Activated CD8-positive, alpha-beta T cell treated with anti-CD3 and anti-CD28 coated beads, Interleukin-2, amount 10 ng/mL, durations not matched to agents 7 days and 5 days (primary cell): ENCODE results near the gene IL27RA. TPM values are rescaled to one million over a fixed set of nuclear protein-coding genes. Genes with fewer than 3 reads are reported as not detected.
"Not testable (repeated sequence)": the region's sequence is repeated elsewhere in the genome, so short reads cannot be mapped to it uniquely, and the experiment has no call there.

Source experiments
- ATAC-seq: fragments of 150-1000 bp; cut with Tn5 transposase; one replicate; pipeline ENCODE4 v1.10.0; 2021; ENCODE audit warnings: moderate library complexity
- CTCF ChIA-PET: fragments of 350-600 bp; sonication (Branson Sonifier 250); formaldehyde crosslinking; loops from one replicate; lab custom pipeline; 2021; ENCODE audit warnings: antibody characterized with exemption; lab: Charles Lee
- POLR2A ChIA-PET: fragments of 350-600 bp; sonication (Branson Sonifier 250); formaldehyde crosslinking; loops from one replicate; lab custom pipeline; 2021; ENCODE audit warnings: antibody characterized with exemption; lab: Charles Lee
- DNase-seq: peaks from one replicate; pipeline ENCODE4 v3.0.0-alpha.2; 2020
- H3K27ac Mint-ChIP-seq: one replicate; pipeline ENCODE4 v1.8.0; 2021; ENCODE audit warnings: mild to moderate bottlenecking, mixed read lengths
- H3K27me3 Mint-ChIP-seq: one replicate; pipeline ENCODE4 v1.8.0; 2021; ENCODE audit warnings: low read depth, mixed read lengths
- H3K36me3 Mint-ChIP-seq: one replicate; pipeline ENCODE4 v1.8.0; 2021; ENCODE audit warnings: low read depth, mixed read lengths
- H3K4me1 Mint-ChIP-seq: one replicate; pipeline ENCODE4 v1.8.0; 2021; ENCODE audit warnings: low read depth, mixed read lengths
- H3K4me3 Mint-ChIP-seq: one replicate; pipeline ENCODE4 v1.8.0; 2021; ENCODE audit warnings: mild to moderate bottlenecking, mixed read lengths
- H3K9me3 Mint-ChIP-seq: one replicate; pipeline ENCODE4 v1.8.0; 2022; ENCODE audit warnings: mixed read lengths; ENCODE audit not compliant: insufficient read depth
- total RNA-seq, 2 experiments: library from RNA; stranded (reverse); gene quantifications; one replicate each; pipeline ENCODE4 v1.2.3, GENCODE V29; 2021

Gene IL27RA
- total RNA-seq, 2 experiments from 2014 or later = 39.7 to 39.8 TPM

DNA sequence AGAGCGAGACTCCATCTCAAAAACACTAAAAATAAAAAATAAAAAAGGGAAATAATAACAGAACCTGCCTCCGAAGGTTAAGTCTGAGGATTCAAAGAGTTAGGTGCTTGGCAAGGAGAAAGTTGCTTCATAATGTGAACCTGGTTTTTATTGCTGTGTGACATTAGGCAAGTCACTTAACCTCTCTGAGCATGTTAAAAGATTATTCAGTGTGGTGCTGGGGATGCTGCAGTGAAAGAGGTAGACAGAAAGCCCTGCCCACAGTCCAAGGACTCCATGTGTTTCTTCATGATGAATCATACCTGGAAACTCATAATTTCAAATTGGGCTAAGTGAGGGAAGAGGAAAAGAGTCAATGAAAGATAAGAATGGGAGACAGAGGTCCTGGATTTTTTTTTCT, 2.4 kb downstream of the IL27RA start:
- Mint-ChIP-seq H3K27me3 (peaks cover 2% of the 10 kb centered on the region), H3K4me1 (peaks cover 22% of the 10 kb centered on the region), H3K4me3 (peak overlapping the region; percentile 29), H3K27ac (peak overlapping the region; percentile 35), H3K36me3 (peaks cover 23% of the 10 kb centered on the region), H3K9me3 (no peaks in the 10 kb centered on the region)
- ATAC-seq (no peak), DNase-seq (no peak)
- ChIA-PET CTCF (interaction anchor here (1.1 to 1.4 kb wide), 2 partner anchors 14 to 25 kb away, joined by 3 to 4 read pairs; no protein-coding TSS in a partner anchor), POLR2A (interaction anchor here (0.5 to 1.0 kb wide), 2 partner anchors 50 to 290 kb away, joined by 3 read pairs; no protein-coding TSS in a partner anchor)

DNA sequence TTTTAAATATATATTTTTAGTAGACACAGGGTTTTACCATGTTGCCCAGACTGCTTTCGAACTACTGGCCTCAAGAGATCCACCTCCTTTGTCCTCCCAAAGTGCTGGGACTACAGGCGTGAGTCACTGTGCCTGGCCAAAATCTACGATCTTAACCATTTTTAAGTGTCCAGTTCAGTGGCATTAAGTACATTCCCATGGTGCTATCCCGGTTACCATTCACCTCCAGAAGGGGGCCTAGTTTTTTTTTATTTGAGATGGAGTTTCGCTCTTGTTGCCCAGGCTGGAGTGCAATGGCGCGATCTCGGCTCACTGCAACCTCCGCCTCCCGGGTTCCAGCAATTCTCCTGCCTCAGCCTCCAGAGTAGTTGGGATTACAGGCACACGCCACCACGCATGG, 3.6 kb downstream of the IL27RA start:
- POLR2A ChIA-PET, H3K9me3 Mint-ChIP-seq, ATAC-seq, H3K27me3 Mint-ChIP-seq, H3K27ac Mint-ChIP-seq, H3K4me3 Mint-ChIP-seq, DNase-seq: not testable (repeated sequence)
- peaks cover 22% of the 10 kb centered on the region for H3K4me1 Mint-ChIP-seq
- CTCF ChIA-PET = interaction anchor here (0.6 to 0.9 kb wide), 2 partner anchors 17 to 159 kb away, joined by 3 read pairs; no protein-coding TSS in a partner anchor
- peaks cover 31% of the 10 kb centered on the region for H3K36me3 Mint-ChIP-seq

DNA sequence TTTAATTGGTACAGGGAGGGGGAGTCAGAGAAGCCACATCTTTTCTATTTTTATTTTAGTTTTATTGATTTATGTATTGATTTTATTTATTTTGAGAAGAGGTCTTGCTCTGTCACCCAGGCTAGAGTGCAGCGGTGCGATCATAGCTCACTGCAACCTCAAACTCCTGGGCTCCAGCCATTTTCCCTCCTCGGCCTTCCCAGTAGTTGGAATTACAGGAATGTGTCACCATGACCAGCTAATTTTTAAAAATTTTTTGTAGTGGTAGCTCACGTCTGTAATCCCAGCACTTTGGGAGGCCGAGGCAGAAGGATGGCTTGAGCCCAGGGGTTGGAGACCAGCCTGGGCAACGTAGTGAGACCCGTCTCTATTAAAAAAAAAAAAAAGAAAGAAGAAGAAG, 4.1 kb downstream of the IL27RA start:
- Mint-ChIP-seq H3K4me1 (peaks cover 20% of the 10 kb centered on the region), H3K9me3 (no peaks in the 10 kb centered on the region), H3K27me3 (no peaks in the 10 kb centered on the region), H3K4me3 (no peak overlapping the region), H3K36me3 (peaks cover 36% of the 10 kb centered on the region), H3K27ac (no peak overlapping the region)
- ChIA-PET POLR2A (no interaction called here), CTCF (no interaction called here)
- DNase-seq (no peak), ATAC-seq (no peak)

DNA sequence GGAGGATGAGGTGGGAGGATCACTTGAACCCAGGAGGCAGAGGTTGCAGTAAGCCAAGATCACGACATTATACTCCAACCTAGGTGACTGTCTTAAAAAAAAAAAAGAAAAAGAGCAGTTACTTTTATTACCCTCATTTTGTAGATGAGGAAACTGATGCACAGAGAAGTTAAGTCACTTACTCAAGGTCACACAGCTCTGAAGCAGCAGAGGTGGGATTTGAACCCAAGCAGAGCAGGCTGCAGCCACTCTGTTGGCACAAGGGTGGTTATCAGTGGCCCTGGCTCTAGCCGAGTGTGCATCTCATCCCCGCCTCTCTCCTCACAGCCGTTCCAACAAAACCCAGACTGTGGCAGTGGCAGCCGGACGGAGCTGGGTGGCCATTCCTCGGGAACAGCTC, 7.6 kb downstream of the IL27RA start:
- CTCF ChIA-PET = interaction anchor here (1.2 to 1.7 kb wide), 2 partner anchors 9 to 20 kb away, joined by 3 to 4 read pairs; no protein-coding TSS in a partner anchor
- ATAC-seq (no peak), DNase-seq (no peak)
- H3K27ac Mint-ChIP-seq = peak overlapping the region; percentile 30
- no peak overlapping the region for H3K4me3 Mint-ChIP-seq
- H3K4me1 Mint-ChIP-seq = peaks cover 21% of the 10 kb centered on the region
- no peaks in the 10 kb centered on the region for H3K9me3 Mint-ChIP-seq
- POLR2A ChIA-PET = interaction anchor here (0.8 kb wide), 1 partner anchor 15 kb away, joined by 3 read pairs; no protein-coding TSS in a partner anchor
- peaks cover 43% of the 10 kb centered on the region for H3K36me3 Mint-ChIP-seq
- H3K27me3 Mint-ChIP-seq = no peaks in the 10 kb centered on the region

DNA sequence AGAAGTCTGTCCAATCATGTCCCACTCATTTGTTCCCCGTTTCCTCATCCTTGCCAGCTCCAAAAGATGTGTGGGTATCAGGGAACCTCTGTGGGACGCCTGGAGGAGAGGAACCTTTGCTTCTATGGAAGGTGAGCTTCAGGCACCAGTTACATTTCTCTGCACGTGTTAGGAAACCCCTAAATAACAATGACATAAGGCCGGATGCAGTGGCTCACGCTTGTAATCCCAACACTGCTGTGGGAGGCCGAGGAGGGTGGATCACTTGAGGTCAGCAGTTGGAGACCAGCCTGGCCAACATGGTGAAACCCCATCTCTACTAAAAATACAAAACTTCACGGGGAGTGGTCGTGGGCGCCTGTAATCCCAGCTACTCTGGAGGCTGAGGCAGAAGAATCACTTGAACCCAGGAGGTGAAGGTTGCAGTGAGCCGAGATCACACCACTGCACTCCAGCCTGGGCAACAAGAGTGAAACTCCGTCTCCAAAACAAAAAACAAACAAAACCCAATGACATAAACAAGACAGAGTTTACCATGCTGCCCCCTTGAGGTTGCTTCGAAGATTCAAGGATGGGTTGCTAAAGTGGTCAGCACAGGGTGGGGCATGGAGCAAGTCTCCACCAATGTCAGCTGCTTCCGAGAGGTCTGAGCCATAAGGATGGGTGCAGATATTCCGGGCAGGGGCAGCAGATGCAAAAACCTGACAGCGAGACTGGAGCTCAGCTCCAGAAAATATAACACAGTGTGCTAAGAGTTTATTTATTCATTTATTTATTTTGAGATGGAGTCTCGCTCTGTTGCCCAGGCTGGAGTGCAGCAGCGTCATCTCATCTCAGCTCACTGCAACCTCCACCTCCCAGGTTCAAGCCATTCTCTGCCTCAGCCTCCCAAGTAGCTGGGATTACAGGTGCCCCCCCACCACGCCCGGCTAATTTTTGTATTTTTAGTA, 11.4 kb downstream of the IL27RA start:
- not testable (repeated sequence) for H3K4me3 Mint-ChIP-seq, H3K9me3 Mint-ChIP-seq, H3K27me3 Mint-ChIP-seq
- H3K4me1 Mint-ChIP-seq = peaks cover 18% of the 10 kb centered on the region
- ATAC-seq (peak; percentile 86), DNase-seq (peak; percentile 67)
- peak overlapping the region; percentile 66 for H3K27ac Mint-ChIP-seq
- peaks cover 51% of the 10 kb centered on the region for H3K36me3 Mint-ChIP-seq
- ChIA-PET POLR2A (interaction anchor here (0.8 to 2.7 kb wide), 4 partner anchors 10 to 57 kb away, joined by 3 to 14 read pairs (median 4); partner anchors contain the start of genes IL27RA and RFX1), CTCF (interaction anchor here (0.8 to 3.9 kb wide), 14 partner anchors 10 to 164 kb away, joined by 3 to 23 read pairs (median 4); partner anchors contain the start of gene IL27RA)

DNA sequence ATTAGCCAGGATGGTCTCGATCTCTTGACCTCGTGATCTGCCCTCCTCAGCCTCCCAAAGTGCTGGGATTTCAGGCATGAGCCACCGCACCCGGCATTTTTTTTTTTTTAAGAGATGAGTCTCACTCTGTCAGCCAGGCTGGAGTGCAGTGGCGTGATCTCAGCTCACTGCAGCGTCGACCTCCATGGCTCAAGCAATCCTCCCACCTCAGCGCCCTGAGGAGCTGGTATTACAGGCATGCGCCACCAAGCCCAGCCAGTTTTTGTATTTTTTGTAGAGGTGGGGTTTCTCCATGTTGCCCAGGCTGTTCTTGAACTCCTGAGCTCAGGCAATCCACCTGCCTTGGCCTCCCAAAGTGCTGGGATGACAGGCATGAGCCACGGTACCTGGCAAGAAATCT, 16.3 kb downstream of the IL27RA start:
- not testable (repeated sequence) for H3K9me3 Mint-ChIP-seq, H3K27ac Mint-ChIP-seq, DNase-seq, H3K27me3 Mint-ChIP-seq, ATAC-seq, H3K4me3 Mint-ChIP-seq, H3K4me1 Mint-ChIP-seq
- POLR2A ChIA-PET = interaction anchor here (1.1 kb wide), 1 partner anchor 16 kb away, joined by 6 read pairs; the partner anchor contains the start of gene IL27RA
- CTCF ChIA-PET = interaction anchor here (0.6 to 4.3 kb wide), 24 partner anchors 8 to 181 kb away, joined by 3 to 36 read pairs (median 4); partner anchors contain the start of genes IL27RA and MISP3
- peaks cover 56% of the 10 kb centered on the region for H3K36me3 Mint-ChIP-seq

DNA sequence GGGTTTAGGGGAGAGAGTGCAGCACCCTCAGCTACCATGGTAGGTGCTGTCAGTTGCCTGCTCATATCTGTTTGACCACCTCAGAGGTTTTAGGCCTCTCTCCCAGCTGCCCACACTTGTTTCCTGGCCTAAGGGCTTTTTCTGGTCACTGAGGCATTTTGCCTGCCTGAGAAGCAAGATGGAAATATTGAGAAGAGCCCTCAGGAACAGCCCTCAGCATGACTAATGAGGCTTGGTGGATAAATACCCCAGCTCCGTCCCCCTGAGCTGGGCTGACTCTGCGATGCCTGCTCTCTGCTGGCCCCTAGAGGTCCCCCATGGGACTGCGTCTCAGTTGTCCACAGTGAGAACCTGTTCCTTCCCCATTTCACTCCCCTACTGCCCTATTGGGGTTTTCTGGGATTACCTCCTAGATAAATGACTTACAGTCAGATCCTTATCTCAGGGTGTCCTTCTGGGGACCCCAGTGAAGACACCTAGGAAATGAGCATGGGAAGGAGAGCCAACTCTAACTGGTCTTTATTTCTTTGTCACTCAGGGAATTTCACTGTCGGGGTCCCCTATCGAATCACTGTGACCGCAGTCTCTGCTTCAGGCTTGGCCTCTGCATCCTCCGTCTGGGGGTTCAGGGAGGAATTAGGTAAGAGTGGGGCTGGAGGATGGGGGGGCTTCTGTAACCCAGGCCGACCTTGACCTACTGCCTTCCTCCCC, 17.0 kb downstream of the IL27RA start:
- peaks cover 58% of the 10 kb centered on the region for H3K36me3 Mint-ChIP-seq
- peaks cover 7% of the 10 kb centered on the region for H3K4me1 Mint-ChIP-seq
- no peaks in the 10 kb centered on the region for H3K9me3 Mint-ChIP-seq
- H3K27ac Mint-ChIP-seq = no peak overlapping the region
- ATAC-seq (peak; percentile 71), DNase-seq (peak; percentile 78)
- H3K4me3 Mint-ChIP-seq = no peak overlapping the region
- ChIA-PET POLR2A (interaction anchor here (0.6 to 1.1 kb wide), 2 partner anchors 17 to 465 kb away, joined by 6 to 8 read pairs; partner anchors contain the start of gene IL27RA), CTCF (interaction anchor here (0.6 to 4.3 kb wide), 26 partner anchors 8 to 706 kb away, joined by 3 to 36 read pairs (median 4); partner anchors contain the start of genes IL27RA and MISP3)
- no peaks in the 10 kb centered on the region for H3K27me3 Mint-ChIP-seq

DNA sequence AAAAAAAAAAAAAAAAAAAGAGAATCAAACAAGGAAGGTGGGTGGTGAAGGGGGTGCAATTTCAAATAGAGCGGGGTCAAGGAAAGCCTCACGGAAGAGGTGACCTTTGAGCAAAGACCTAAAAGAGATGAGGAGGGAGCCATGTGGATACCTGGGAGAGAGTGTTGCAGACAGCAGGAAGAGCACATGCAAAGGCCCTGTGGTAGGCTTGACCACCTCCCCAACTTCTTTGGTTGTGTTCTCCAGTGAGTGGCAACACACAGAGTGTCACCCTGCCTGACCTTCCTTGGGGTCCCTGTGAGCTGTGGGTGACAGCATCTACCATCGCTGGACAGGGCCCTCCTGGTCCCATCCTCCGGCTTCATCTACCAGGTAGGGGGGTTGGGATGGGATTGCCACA, 18.9 kb downstream of the IL27RA start:
- Mint-ChIP-seq H3K36me3 (peaks cover 55% of the 10 kb centered on the region), H3K4me3 (no peak overlapping the region), H3K27ac (no peak overlapping the region), H3K27me3 (peaks cover 4% of the 10 kb centered on the region), H3K4me1 (peaks cover 7% of the 10 kb centered on the region), H3K9me3 (no peaks in the 10 kb centered on the region)
- CTCF ChIA-PET = interaction anchor here (4.3 kb wide), 1 partner anchor 9 kb away, joined by 36 read pairs; no protein-coding TSS in a partner anchor
- ATAC-seq = no peak
- POLR2A ChIA-PET = no interaction called here
- no peak for DNase-seq

DNA sequence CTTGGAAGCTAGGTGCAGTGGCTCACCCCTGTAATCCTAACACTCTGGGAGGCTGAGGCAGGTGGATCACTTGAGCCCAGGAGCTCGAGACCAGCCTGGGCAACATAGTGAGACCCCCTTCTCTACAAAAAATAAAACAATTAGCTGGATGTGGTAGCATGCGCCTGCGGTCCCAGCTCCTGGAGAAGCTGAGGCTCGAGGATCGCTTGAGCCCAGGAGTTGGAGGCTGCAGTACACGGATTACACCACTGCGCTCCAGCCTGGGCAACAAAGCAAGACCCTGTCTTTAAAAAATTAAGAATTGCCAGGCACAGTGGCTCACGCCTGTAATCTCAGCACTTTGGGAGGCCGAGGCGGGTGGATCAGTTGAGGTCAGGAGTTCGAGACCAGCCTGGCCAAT, 19.4 kb downstream of the IL27RA start:
- H3K4me3 Mint-ChIP-seq, DNase-seq, H3K27ac Mint-ChIP-seq, H3K9me3 Mint-ChIP-seq, H3K27me3 Mint-ChIP-seq, POLR2A ChIA-PET, ATAC-seq, H3K4me1 Mint-ChIP-seq: not testable (repeated sequence)
- peaks cover 53% of the 10 kb centered on the region for H3K36me3 Mint-ChIP-seq
- CTCF ChIA-PET = interaction anchor here (4.3 kb wide), 1 partner anchor 9 kb away, joined by 36 read pairs; no protein-coding TSS in a partner anchor

DNA sequence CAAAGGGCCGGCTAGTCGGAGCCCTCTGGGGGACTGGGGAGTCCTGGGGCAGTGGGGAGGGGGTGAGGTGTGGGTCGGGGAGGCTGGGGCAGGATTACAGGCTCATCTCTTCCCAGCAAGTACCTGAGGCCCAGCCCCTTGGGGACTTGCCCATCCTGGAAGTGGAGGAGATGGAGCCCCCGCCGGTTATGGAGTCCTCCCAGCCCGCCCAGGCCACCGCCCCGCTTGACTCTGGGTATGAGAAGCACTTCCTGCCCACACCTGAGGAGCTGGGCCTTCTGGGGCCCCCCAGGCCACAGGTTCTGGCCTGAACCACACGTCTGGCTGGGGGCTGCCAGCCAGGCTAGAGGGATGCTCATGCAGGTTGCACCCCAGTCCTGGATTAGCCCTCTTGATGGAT, 20.4 kb downstream of the IL27RA start:
- H3K27ac Mint-ChIP-seq = no peak overlapping the region
- no peaks in the 10 kb centered on the region for H3K9me3 Mint-ChIP-seq
- DNase-seq = no peak
- no peak for ATAC-seq
- CTCF ChIA-PET = interaction anchor here (1.0 to 4.3 kb wide), 2 partner anchors 8 to 17 kb away, joined by 3 to 36 read pairs; no protein-coding TSS in a partner anchor
- H3K36me3 Mint-ChIP-seq = peaks cover 45% of the 10 kb centered on the region
- POLR2A ChIA-PET = no interaction called here
- H3K4me1 Mint-ChIP-seq = peaks cover 7% of the 10 kb centered on the region
- peaks cover 9% of the 10 kb centered on the region for H3K27me3 Mint-ChIP-seq
- no peak overlapping the region for H3K4me3 Mint-ChIP-seq

DNA sequence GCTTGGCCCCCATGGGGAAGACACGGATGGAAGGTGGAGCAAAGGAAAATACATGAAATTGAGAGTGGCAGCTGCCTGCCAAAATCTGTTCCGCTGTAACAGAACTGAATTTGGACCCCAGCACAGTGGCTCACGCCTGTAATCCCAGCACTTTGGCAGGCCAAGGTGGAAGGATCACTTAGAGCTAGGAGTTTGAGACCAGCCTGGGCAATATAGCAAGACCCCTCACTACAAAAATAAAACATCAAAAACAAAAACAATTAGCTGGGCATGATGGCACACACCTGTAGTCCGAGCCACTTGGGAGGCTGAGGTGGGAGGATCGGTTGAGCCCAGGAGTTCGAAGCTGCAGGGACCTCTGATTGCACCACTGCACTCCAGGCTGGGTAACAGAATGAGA, 20.9 kb downstream of the IL27RA start:
- H3K4me1 Mint-ChIP-seq = peaks cover 5% of the 10 kb centered on the region
- DNase-seq = no peak
- ATAC-seq = no peak
- H3K27ac Mint-ChIP-seq = no peak overlapping the region
- no peak overlapping the region for H3K4me3 Mint-ChIP-seq
- H3K9me3 Mint-ChIP-seq = no peaks in the 10 kb centered on the region
- H3K36me3 Mint-ChIP-seq = peaks cover 42% of the 10 kb centered on the region
- ChIA-PET POLR2A (interaction anchor here (0.7 to 1.5 kb wide), 3 partner anchors 9 to 84 kb away, joined by 3 to 6 read pairs (median 3); partner anchors contain the start of genes ASF1B and IL27RA), CTCF (interaction anchor here (0.8 to 1.3 kb wide), 6 partner anchors 9 to 173 kb away, joined by 3 to 5 read pairs (median 4); partner anchors contain the start of genes IL27RA and MISP3)
- H3K27me3 Mint-ChIP-seq = peaks cover 12% of the 10 kb centered on the region
